GM18951 (cell line): ENCODE measurements around the gene ST8SIA5.

Experiments
- POLR2A ChIP-seq: IDR thresholded peaks from 4 replicates; pipeline ENCODE4 v1.6.1; 2011; ENCODE audit warnings: mild to moderate bottlenecking; ENCODE audit not compliant: insufficient read length, insufficient read depth; ENCODE audit errors: extremely low read depth
- in situ Hi-C: fragments of 300-500 bp; cut with MboI; formaldehyde crosslinking; loops from one replicate; pipeline ENCODE4 v1.12.0; 2022; ENCODE audit warnings: low sequenced_read_pairs, mixed read lengths, inconsistent platforms; ENCODE audit not compliant: unreplicated experiment

ST8SIA5 gene

DNA sequence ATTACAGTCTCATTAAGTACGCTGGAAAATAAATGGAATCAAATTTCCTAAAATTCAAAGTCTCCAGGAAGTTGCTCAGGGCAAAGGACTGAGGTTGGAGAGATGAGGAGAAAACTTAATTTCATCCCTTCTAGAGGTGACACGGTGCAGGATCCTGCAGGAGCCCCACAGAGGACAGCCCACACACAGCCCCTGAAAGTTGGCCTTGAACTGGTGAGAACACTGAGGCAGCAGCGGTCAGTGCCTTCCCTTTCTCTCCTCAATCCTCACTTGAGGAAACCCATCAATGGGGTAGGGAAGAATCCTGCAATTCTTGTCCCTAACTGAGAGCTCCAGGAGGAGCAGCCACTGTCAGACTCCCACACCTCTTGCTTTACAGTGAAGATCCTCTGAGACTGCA is 137.3 kb downstream of the ST8SIA5 start:
- in situ Hi-C loops: no loop called here
- no peak for TF ChIP-seq POLR2A
